Adrenal gland (tissue), 12 donors: ENCODE results near the gene VPS8. TPM values are rescaled to one million over a fixed set of nuclear protein-coding genes. Genes with fewer than 3 reads are reported as not detected.
"Not testable (repeated sequence)": the region's sequence is repeated elsewhere in the genome, so short reads cannot be mapped to it uniquely, and the experiment has no call there.

Experiments
- DNase-seq, 7 donors: peaks; one replicate each; pipeline ENCODE4 v3.0.0-alpha.2; 2019 to 2020
- H3K27ac ChIP-seq, 5 donors: fragments of 200-600 bp; sonication (generic) in 4 of 5; 1 replicate in 3 of 5; 2 replicates in 2 of 5; pipeline versions ENCODE4 v1.5.1 to v1.8.0; 2016 to 2020; ENCODE audit warnings: mild to moderate bottlenecking in 1 of 5
- H3K27me3 ChIP-seq: fragments of 200-600 bp; 2 replicates; pipeline ENCODE4 v1.8.0; 2021
- H3K36me3 ChIP-seq, 2 donors: fragments of 200-600 bp; replicated peaks in 1 of 2; 1 replicate in 1 of 2; 2 replicates in 1 of 2; pipeline versions ENCODE4 v1.5.1 to v1.8.0; 2018 to 2022
- H3K4me1 ChIP-seq, 2 donors: fragments of 200-600 bp; replicated peaks in 1 of 2; 1 replicate in 1 of 2; 2 replicates in 1 of 2; pipeline versions ENCODE4 v1.5.1 to v1.8.0; 2018 to 2021
- H3K4me3 ChIP-seq, 4 donors: fragments of 200-600 bp; sonication (generic) in 3 of 4; one replicate each; pipeline ENCODE4 v1.5.1; 2016 to 2018
- H3K9me3 ChIP-seq, 3 donors: fragments of 200-600 bp; sonication (generic) in 1 of 3; replicated peaks in 1 of 3; 1 replicate in 2 of 3; 2 replicates in 1 of 3; pipeline versions ENCODE4 v1.5.1 to v1.8.0; 2016 to 2021
- CTCF ChIP-seq, 6 experiments: fragments of 450-650 bp in 4 of 6; fragments of 200-600 bp in 2 of 6; sonication (generic) in 1 of 6; IDR thresholded peaks; 1 replicate in 5 of 6; 2 replicates in 1 of 6; pipeline versions ENCODE4 v1.5.1 to v1.8.0; 2016 to 2021; ENCODE audit warnings: antibody characterized with exemption in 6 of 6, mild to moderate bottlenecking in 2 of 6, moderate library complexity in 1 of 6
- POLR2A ChIP-seq, 2 donors: fragments of 450-650 bp; IDR thresholded peaks; one replicate each; pipeline ENCODE4 v1.6.1; 2017; ENCODE audit warnings: antibody characterized with exemption in 2 of 2, mild to moderate bottlenecking in 2 of 2, moderate library complexity in 1 of 2
- WGBS, 4 donors: extraction: QIAGEN DNeasy Blood & Tissue Kit in 2 of 4; methylation state at CpG; one replicate each; pipeline versions ENCODE4 v1.1.5 to v1.1.7; 2013 to 2017; 5-methylcytosine and 5-hydroxymethylcytosine counted together
- intact Hi-C, 2 donors: fragments of 100-400 bp; cut with DNase I; formaldehyde crosslinking; loops; one replicate each; pipeline versions ENCODE4 v1.14.1 to v1.15.0; 2022 to 2023
- polyA plus RNA-seq, 3 donors: library from polyadenylated mRNA; stranded (reverse); fragments of 200-250 nt in 2 of 3; fragments of 350-450 nt in 1 of 3; fragmentation: Illumina TruSeq in 1 of 3; extraction: RNeasy Lipid Tissue Mini Kit (QIAGEN cat#74804) in 1 of 3; gene quantifications; one replicate each; pipeline ENCODE4 v1.2.3, GENCODE V29; 2013 to 2014
- total RNA-seq, 9 donors: library from RNA; depleted of rRNA in 4 of 9; stranded (reverse); fragments of >200 nt in 4 of 9; fragments of 120-200 nt in 1 of 9; fragmentation: NEBNext Ultra II Directional in 1 of 9; extraction: Animal tissue kit (Norgen Biotek cat#: 25700) in 1 of 9; gene quantifications; one replicate each; pipeline versions ENCODE4 v1.1.0 to v1.2.4, GENCODE V29; 2013 to 2023
- donor health status: healthy with polysubstance abuse.
- donor health status: Bipolar disorder and iron deficiency.
- donor health status: DM: yes; HTN: yes; CAD: no.
- donor health status: DM: no; HTN: no; CAD: no.
- donor health status: DM: no; HTN: no; CAD: no.
- donor health status: DM: yes; HTN: yes; CAD: no.

Gene VPS8
- total and polyA plus RNA-seq, 12 donors, result 17.6 to 96.4 (median 33.9) TPM

DNA sequence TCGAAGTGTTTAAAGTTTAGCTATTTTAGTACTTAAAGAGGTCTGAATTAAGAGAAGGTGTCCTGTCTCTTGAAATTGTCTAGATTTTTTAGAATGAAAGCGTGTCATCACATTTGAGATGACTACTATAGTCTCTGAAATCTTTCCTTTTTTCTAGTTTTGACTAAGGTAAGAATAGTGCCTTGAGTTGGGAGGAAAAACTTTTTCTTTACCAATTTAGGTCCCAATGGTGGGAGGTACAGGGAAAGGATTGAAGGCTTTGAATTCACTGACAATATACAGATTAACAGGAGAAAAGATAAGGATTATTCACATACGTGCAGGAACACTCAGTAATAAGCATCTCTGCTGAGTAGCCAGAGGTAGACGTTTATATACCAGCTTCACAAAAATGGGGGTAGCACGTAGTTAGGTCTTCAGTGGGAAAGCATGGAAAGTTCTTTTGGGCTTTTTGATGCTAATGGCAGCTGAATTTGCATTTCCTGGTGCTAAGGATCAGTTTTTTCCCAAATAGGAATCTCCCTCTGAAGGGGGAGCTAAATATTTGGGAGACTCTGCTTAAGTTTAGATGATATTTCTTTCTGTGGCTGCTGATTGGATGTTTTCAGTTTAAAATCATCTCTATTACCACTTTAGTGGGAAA lies 88.1 kb downstream of the VPS8 start:
- H3K4me3 ChIP-seq, result no peak overlapping the region
- DNase-seq, result no peak
- H3K4me1 ChIP-seq, result no peaks in the 10 kb centered on the region
- TF ChIP-seq CTCF (IDR thresholded peaks at IDR 0.05) (no peak), POLR2A (IDR thresholded peaks at IDR 0.05) (no peak)
- no peak overlapping the region for H3K27ac ChIP-seq
- intact Hi-C loops, result no loop called here
- peaks cover 0 to 5% of the 10 kb centered on the region in 2 donors for H3K36me3 ChIP-seq
- no peaks in the 10 kb centered on the region for H3K27me3 ChIP-seq
- H3K9me3 ChIP-seq, result no peaks in the 10 kb centered on the region
- WGBS, 4 donors, result 89 to 96% (median 90%) methylated on average over 5 of the region's 5 CpGs

DNA sequence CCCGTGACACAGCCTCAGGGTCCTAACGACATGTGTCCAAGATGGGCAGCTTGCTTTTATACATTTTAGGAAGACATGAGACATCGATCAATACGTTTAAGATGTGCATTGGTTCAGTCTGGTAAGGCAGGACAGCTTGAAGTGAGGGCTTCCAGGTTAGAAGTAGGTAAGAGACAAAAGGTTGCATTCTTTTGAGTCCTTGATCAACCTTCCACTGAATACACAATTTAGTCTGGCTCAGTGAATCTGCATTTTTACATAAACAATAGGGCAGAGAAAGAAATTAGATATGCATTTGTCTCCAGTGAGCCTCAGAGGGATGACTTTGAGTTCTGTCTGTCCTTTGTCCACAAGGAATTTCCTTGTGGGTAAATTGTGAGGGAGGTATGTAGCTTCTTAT lies 95.1 kb downstream of the VPS8 start:
- DNase-seq, H3K36me3 ChIP-seq, H3K4me3 ChIP-seq, H3K9me3 ChIP-seq, intact Hi-C loops, H3K27ac ChIP-seq, H3K4me1 ChIP-seq, H3K27me3 ChIP-seq: not testable (repeated sequence)
- WGBS, 4 donors, result 97 to 98% (median 97%) methylated on average over 4 of the region's 4 CpGs

DNA sequence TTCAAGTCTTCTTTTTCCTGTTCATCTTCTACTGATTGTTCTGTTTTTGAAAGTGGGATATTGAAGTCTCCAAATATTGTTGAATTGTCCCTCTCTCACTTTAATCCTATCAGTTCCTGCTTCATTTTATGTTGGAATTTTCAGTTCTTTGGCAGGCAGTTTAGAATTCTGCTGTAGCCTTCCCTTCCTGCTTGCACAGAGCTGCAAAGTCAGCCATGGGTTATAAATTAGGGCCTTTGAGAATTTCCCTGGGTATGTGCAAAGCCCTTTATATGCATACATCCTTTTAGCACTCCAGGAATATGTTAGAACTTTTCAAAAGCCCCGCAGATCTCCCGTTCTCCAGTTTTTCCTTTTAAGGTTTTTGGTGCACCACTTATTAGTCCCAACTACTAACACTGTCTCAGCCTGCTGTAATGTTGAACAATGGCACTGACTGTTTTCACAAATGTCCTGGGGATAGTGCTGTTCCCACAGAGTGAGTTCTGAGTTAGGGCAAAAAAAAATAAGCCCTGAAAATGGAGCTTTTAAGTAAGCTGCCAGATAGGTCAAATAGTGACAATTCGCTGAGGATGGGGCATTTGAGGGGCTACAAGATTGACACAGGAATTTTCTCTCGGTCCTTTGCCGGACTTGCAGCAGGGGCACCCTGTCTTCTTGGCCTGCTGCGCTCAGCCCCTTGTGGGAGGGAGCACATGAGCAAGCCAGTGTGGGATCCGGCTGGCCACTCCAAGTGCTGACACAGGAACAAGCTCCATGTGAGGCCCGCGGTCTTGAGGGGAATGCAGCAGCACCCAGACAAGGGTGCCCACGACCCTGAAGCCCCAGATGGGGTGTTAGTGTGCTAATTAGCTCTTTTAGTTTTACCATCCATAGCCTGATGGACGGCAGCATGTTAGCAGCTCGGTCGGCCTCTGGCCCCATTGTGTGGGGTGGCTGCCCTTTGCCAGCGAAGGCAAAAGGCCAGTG lies 96.0 kb downstream of the VPS8 start:
- DNase-seq, result no peak
- Histone ChIP-seq H3K27me3 (no peaks in the 10 kb centered on the region), H3K27ac (no peak overlapping the region), H3K4me1 (no peaks in the 10 kb centered on the region), H3K9me3 (no peaks in the 10 kb centered on the region), H3K4me3 (no peak overlapping the region), H3K36me3 (peaks cover 0 to 4% of the 10 kb centered on the region in 2 donors)
- TF ChIP-seq CTCF (IDR thresholded peaks at IDR 0.05), result no peak
- TF ChIP-seq POLR2A (IDR thresholded peaks at IDR 0.05), result no peak
- WGBS, 4 donors, result 84 to 94% (median 90%) methylated on average over 11 to 14 of the region's 14 CpGs
- intact Hi-C loops, result no loop called here

DNA sequence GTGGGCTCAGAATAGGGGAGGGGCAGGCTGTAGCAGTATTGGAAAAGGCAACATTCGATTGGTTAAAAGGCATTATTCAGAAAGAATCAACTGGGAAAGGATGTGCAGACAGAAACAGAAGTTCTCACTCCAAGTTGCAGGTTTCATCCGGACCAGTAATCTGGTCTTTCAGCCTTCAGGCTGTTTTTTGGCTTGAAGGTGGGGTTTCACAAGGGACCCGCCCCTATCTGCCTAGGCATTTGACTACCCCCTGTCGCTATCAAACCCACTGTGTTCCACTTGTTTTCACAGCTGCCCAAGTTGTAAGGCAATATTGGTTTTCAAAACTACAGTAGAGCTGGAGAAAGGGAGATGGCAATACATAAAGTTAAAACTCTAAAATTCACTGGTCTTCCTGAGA lies 96.9 kb downstream of the VPS8 start:
- DNase-seq, result no peak
- Histone ChIP-seq H3K36me3 (no peaks in the 10 kb centered on the region), H3K4me1 (no peaks in the 10 kb centered on the region), H3K9me3 (no peaks in the 10 kb centered on the region), H3K27ac (no peak overlapping the region), H3K4me3 (no peak overlapping the region), H3K27me3 (no peaks in the 10 kb centered on the region)
- intact Hi-C loops, result no loop called here
- 83 to 95% (median 93%) methylated on average over 4 of the region's 4 CpGs for WGBS, 4 donors
- TF ChIP-seq CTCF (IDR thresholded peaks at IDR 0.05) (no peak), POLR2A (IDR thresholded peaks at IDR 0.05) (no peak)
